DND-41 (cell line): ENCODE data around the gene FAM107B.

Experiments
- CTCF ChIP-seq: IDR thresholded peaks from 2 replicates; pipeline ENCODE4 v1.5.1; 2012; ENCODE audit warnings: borderline replicate concordance, low read length, moderate library complexity, mild to moderate bottlenecking; ENCODE audit not compliant: poor library complexity, severe bottlenecking; ENCODE audit errors: extremely low read depth
- EZH2 ChIP-seq: IDR thresholded peaks from 3 replicates; pipeline ENCODE4 v1.6.1; 2012; ENCODE audit warnings: borderline replicate concordance, low read depth, mild to moderate bottlenecking, moderate library complexity, low read length, inconsistent platforms; ENCODE audit not compliant: severe bottlenecking

GRCh38 chr10:14616465-14616864 lies 158.2 kb downstream of the FAM107B start:
- no peak for TF ChIP-seq CTCF
- TF ChIP-seq EZH2, result no peak
